ENCODE measurements around the gene UCN3.

DNA sequence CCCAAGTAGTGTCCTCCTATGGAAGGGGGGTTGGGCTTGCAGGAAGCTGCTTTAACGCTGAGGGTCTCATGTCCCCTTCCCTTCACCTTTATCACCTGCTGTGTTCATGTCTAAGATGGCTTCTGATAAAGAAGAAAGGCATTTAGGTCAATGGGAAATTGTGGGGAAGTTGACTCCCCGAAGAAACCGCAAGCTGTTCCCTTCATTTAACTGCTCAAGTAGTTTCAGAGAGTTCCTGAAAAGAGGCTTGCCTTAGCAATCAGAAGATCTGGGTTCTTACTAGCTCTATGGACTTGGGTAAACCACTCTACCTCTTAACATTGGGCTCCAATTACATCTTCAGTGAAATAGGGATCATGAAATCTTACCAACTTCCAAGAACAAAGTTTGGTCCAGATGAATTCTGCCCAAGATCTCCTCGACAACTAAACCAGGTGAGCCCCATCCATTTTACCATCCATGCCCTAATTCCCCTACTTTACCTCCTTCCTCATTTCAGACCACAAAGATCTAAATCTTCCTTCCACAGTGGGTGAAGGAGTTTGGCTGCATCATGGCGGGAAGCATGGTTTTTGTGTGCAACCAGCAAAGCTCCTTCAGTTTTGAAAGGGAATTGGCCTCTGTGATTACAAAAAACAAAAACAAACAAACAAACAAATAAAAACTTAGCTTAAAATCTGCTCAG is 30.4 kb upstream of the UCN3 start:
- no peak for TF ChIP-seq EZH2 (IDR thresholded peaks at IDR 0.05; ENCODE audit: insufficient read depth, poor library complexity, severe bottlenecking)
- TF ChIP-seq EZH2phosphoT487 (IDR thresholded peaks at IDR 0.05; ENCODE audit: insufficient read depth, low read depth), result no peak

Measured in GM23248 (cell line).